SJCRH30 (cell line): ENCODE results near the gene SAMSN1. TPM values are rescaled to one million over a fixed set of nuclear protein-coding genes. Genes with fewer than 3 reads are reported as not detected.

Experiments
- DNase-seq, 2 experiments: peaks; one replicate each; pipeline ENCODE4 v3.0.0-alpha.2; 2015 to 2020
- H3K27ac ChIP-seq: fragments of 250-450 bp; sonication (Bioruptor Pico); 2 replicates; pipeline ENCODE4 v1.5.1; 2020; ENCODE audit warnings: mild to moderate bottlenecking, moderate library complexity
- H3K27me3 ChIP-seq: fragments of 250-450 bp; sonication (Bioruptor Pico); 2 replicates; pipeline ENCODE4 v1.5.1; 2020; ENCODE audit warnings: mild to moderate bottlenecking, moderate library complexity
- H3K36me3 ChIP-seq: fragments of 250-450 bp; sonication (Bioruptor Pico); 2 replicates; pipeline ENCODE4 v1.5.1; 2020; ENCODE audit warnings: mild to moderate bottlenecking, moderate library complexity
- H3K4me1 ChIP-seq: fragments of 250-450 bp; sonication (Bioruptor Pico); 2 replicates; pipeline ENCODE4 v1.5.1; 2020; ENCODE audit warnings: mild to moderate bottlenecking, moderate library complexity
- H3K4me3 ChIP-seq: fragments of 250-450 bp; sonication (Bioruptor Pico); 2 replicates; pipeline ENCODE4 v1.5.1; 2020; ENCODE audit warnings: mild to moderate bottlenecking, moderate library complexity
- H3K9me3 ChIP-seq: fragments of 250-450 bp; sonication (Bioruptor Pico); replicated peaks from 2 replicates; pipeline ENCODE4 v1.5.1; 2020; ENCODE audit warnings: mild to moderate bottlenecking, moderate library complexity
- total RNA-seq: library from RNA; depleted of rRNA; stranded (reverse); fragments of >200 nt; shearing (Covaris generic); gene quantifications from 2 replicates; pipeline ENCODE4 v1.2.3, GENCODE V29; 2014; rRNA removed

The SAMSN1 gene
- 0.12 and 0.13 TPM in 2 replicates for total RNA-seq

- Histone ChIP-seq H3K27ac (no peak within 1 kb of the TSS), H3K4me1 (peaks cover 8% of the 10 kb centered on the region), H3K4me3 (no peak within 1 kb of the TSS), H3K27me3 (no peaks in the 10 kb centered on the region), H3K9me3 (no peaks in the 10 kb centered on the region; the same call in 1 of the 2 replicates), H3K36me3 (no peaks in the 10 kb centered on the region)
- no peak for DNase-seq
Observed at GRCh38 chr21:14545906-14546480, at the start of gene SAMSN1. SAMSN1 (minus strand) TSS chr21:14546315; CDS start chr21:14546261, 54 bp downstream.

GRCh38 chr21:14595449-14595848 is 49.3 kb upstream of the SAMSN1 start:
- H3K9me3 ChIP-seq = no peaks in the 10 kb centered on the region
- peaks cover 3% of the 10 kb centered on the region; the same call in 1 of the 2 replicates for H3K27me3 ChIP-seq
- no peak overlapping the region for H3K4me3 ChIP-seq
- peaks cover 5% of the 10 kb centered on the region for H3K4me1 ChIP-seq
- H3K36me3 ChIP-seq = no peaks in the 10 kb centered on the region
- DNase-seq = no peak
- H3K27ac ChIP-seq = no peak overlapping the region

GRCh38 chr21:14594967-14595366 is 48.9 kb upstream of the SAMSN1 start:
- H3K36me3 ChIP-seq = no peaks in the 10 kb centered on the region
- H3K27me3 ChIP-seq = peaks cover 3% of the 10 kb centered on the region; the same call in 1 of the 2 replicates
- DNase-seq = no peak
- no peak overlapping the region for H3K4me3 ChIP-seq
- H3K4me1 ChIP-seq = peaks cover under 1% of the 10 kb centered on the region; the same call in 1 of the 2 replicates
- H3K27ac ChIP-seq = no peak overlapping the region
- no peaks in the 10 kb centered on the region for H3K9me3 ChIP-seq

- no peaks in the 10 kb centered on the region for H3K9me3 ChIP-seq
Observed at GRCh38 chr21:14593230-14593629, 47.1 kb upstream of the SAMSN1 start.

GRCh38 chr21:14592296-14593000 is 46.3 kb upstream of the SAMSN1 start:
- Histone ChIP-seq H3K4me3 (no peak overlapping the region), H3K27me3 (peaks cover 3% of the 10 kb centered on the region; the same call in 1 of the 2 replicates), H3K36me3 (no peaks in the 10 kb centered on the region), H3K4me1 (no peaks in the 10 kb centered on the region), H3K9me3 (no peaks in the 10 kb centered on the region), H3K27ac (no peak overlapping the region)
- no peak for DNase-seq

More at GRCh38 chr21:14593230-14593629, 47.1 kb upstream of the SAMSN1 start:
- no peak for DNase-seq
- peaks cover 3% of the 10 kb centered on the region; the same call in 1 of the 2 replicates for H3K27me3 ChIP-seq
- H3K4me1 ChIP-seq = no peaks in the 10 kb centered on the region
- no peak overlapping the region for H3K27ac ChIP-seq
- no peak overlapping the region for H3K4me3 ChIP-seq
- no peaks in the 10 kb centered on the region for H3K36me3 ChIP-seq

GRCh38 chr21:14591882-14592281 is 45.8 kb upstream of the SAMSN1 start:
- Histone ChIP-seq H3K4me3 (no peak overlapping the region), H3K27me3 (peaks cover 3% of the 10 kb centered on the region; the same call in 1 of the 2 replicates), H3K4me1 (no peaks in the 10 kb centered on the region), H3K36me3 (no peaks in the 10 kb centered on the region), H3K9me3 (no peaks in the 10 kb centered on the region), H3K27ac (no peak overlapping the region)
- DNase-seq = no peak

- Histone ChIP-seq H3K4me1 (no peaks in the 10 kb centered on the region), H3K9me3 (no peaks in the 10 kb centered on the region), H3K36me3 (no peaks in the 10 kb centered on the region), H3K27ac (no peak overlapping the region), H3K4me3 (no peak overlapping the region), H3K27me3 (peaks cover 3% of the 10 kb centered on the region; the same call in 1 of the 2 replicates)
- DNase-seq = no peak
Observed at GRCh38 chr21:14591377-14591776, 45.3 kb upstream of the SAMSN1 start.

- no peaks in the 10 kb centered on the region for H3K9me3 ChIP-seq
- H3K27ac ChIP-seq = no peak overlapping the region
- H3K27me3 ChIP-seq = peaks cover 3% of the 10 kb centered on the region; the same call in 1 of the 2 replicates
- no peak overlapping the region for H3K4me3 ChIP-seq
- no peak for DNase-seq
- H3K36me3 ChIP-seq = no peaks in the 10 kb centered on the region
- no peaks in the 10 kb centered on the region for H3K4me1 ChIP-seq
Observed at GRCh38 chr21:14589855-14590563, 43.9 kb upstream of the SAMSN1 start.

GRCh38 chr21:14587266-14587665 is 41.2 kb upstream of the SAMSN1 start:
- Histone ChIP-seq H3K9me3 (no peaks in the 10 kb centered on the region), H3K4me3 (no peak overlapping the region), H3K27me3 (no peaks in the 10 kb centered on the region), H3K4me1 (no peaks in the 10 kb centered on the region), H3K27ac (no peak overlapping the region), H3K36me3 (no peaks in the 10 kb centered on the region)
- no peak for DNase-seq

- Histone ChIP-seq H3K9me3 (no peaks in the 10 kb centered on the region), H3K36me3 (no peaks in the 10 kb centered on the region), H3K4me3 (no peak overlapping the region), H3K27me3 (no peaks in the 10 kb centered on the region), H3K27ac (no peak overlapping the region), H3K4me1 (no peaks in the 10 kb centered on the region)
- DNase-seq = no peak
Observed at GRCh38 chr21:14585122-14585521, 39.0 kb upstream of the SAMSN1 start.

GRCh38 chr21:14584357-14585095 is 38.4 kb upstream of the SAMSN1 start:
- Histone ChIP-seq H3K27ac (no peak overlapping the region), H3K9me3 (no peaks in the 10 kb centered on the region), H3K36me3 (no peaks in the 10 kb centered on the region), H3K4me1 (no peaks in the 10 kb centered on the region), H3K27me3 (no peaks in the 10 kb centered on the region), H3K4me3 (no peak overlapping the region)
- no peak for DNase-seq

- H3K27ac ChIP-seq = no peak overlapping the region
- DNase-seq = no peak
Observed at GRCh38 chr21:14583629-14584255, 37.6 kb upstream of the SAMSN1 start.

GRCh38 chr21:14582934-14583628 is 37.0 kb upstream of the SAMSN1 start:
- H3K4me3 ChIP-seq = no peak overlapping the region
- DNase-seq = no peak
- H3K9me3 ChIP-seq = no peaks in the 10 kb centered on the region
- H3K27me3 ChIP-seq = no peaks in the 10 kb centered on the region
- no peak overlapping the region for H3K27ac ChIP-seq
- H3K36me3 ChIP-seq = no peaks in the 10 kb centered on the region
- no peaks in the 10 kb centered on the region for H3K4me1 ChIP-seq

More at GRCh38 chr21:14583629-14584255, 37.6 kb upstream of the SAMSN1 start:
- Histone ChIP-seq H3K4me3 (no peak overlapping the region), H3K4me1 (no peaks in the 10 kb centered on the region), H3K36me3 (no peaks in the 10 kb centered on the region), H3K27me3 (no peaks in the 10 kb centered on the region), H3K9me3 (no peaks in the 10 kb centered on the region)
